T-helper 1 cell treated with Interleukin-12 subunit alpha and Interleukin-12 subunit beta and Interleukin-4 antibody, amounts not matched to agents 30 μg/mL and 1 μg/mL, for 36 hours (primary cell): Measurements from ENCODE around the gene CRYGC.

Experiments
- H3K27ac Mint-ChIP-seq: one replicate; pipeline ENCODE4 v1.8.0; 2021; ENCODE audit warnings: mild to moderate bottlenecking, mixed read lengths
- H3K27me3 Mint-ChIP-seq: one replicate; pipeline ENCODE4 v1.8.0; 2021; ENCODE audit warnings: low read depth, mixed read lengths
- H3K36me3 Mint-ChIP-seq: one replicate; pipeline ENCODE4 v1.8.0; 2021; ENCODE audit warnings: low read depth, mixed read lengths
- H3K4me1 Mint-ChIP-seq: one replicate; pipeline ENCODE4 v1.8.0; 2021; ENCODE audit warnings: low read depth, mixed read lengths
- H3K4me3 Mint-ChIP-seq: one replicate; pipeline ENCODE4 v1.8.0; 2021; ENCODE audit warnings: mild to moderate bottlenecking, moderate library complexity, mixed read lengths
- H3K9me3 Mint-ChIP-seq: one replicate; pipeline ENCODE4 v1.8.0; 2021; ENCODE audit warnings: mixed read lengths

CRYGC gene, protein sequence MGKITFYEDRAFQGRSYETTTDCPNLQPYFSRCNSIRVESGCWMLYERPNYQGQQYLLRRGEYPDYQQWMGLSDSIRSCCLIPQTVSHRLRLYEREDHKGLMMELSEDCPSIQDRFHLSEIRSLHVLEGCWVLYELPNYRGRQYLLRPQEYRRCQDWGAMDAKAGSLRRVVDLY

DNA sequence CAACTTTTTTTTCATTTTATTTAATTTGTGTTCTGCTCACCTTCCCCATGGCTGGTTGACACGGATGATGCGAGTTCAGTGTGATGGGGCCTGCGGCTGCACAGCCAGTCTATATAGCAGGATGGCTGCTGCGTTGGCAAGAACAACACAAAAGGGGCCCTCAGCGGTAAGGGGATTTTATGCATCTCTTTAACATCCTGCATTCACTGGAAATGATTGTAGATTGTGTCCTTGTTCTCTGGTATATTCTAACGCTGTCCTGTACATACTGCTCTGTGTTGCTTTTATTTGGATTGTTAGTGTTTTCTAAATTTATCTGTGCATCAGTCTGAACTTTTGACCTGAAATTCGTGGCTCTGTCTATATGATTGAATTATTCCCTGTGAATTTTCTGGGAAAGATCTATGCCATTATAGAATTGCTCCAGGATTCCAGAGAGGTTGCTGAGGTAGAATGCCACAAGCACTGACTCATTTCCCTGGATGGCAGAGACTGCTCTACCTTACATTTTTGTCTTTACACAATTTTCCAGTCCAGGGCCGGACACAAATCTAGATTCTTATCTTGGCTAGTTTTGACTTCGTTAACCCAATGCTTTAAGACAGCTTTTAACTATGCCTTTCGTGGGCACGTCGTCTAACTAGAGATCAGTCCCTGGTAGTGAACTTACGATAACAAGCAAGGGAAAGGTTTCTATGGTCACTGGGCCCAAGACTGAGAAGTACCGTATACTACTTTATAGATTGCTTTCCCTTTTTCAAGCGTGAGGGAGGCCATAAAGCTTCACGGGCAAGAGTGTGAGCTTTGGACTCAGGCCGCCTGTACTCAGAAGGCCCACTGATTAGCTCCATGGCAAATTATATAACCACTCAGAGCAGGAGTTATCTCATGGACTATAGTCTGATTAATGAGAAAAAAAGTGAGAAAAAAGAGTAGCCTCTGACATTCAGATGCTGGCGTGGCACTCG, at the start of gene CRYGC:
Gene CRYGC, minus strand, starts transcription at position 85 of the 968 bp plus-strand sequence. Its CDS starts 36 bp downstream, at position 49.
- Mint-ChIP-seq H3K36me3 (no peaks in the 10 kb centered on the region), H3K4me1 (peaks cover 3% of the 10 kb centered on the region), H3K9me3 (no peaks in the 10 kb centered on the region), H3K27me3 (peaks cover 21% of the 10 kb centered on the region), H3K4me3 (no peak within 1 kb of the TSS), H3K27ac (no peak within 1 kb of the TSS)

DNA sequence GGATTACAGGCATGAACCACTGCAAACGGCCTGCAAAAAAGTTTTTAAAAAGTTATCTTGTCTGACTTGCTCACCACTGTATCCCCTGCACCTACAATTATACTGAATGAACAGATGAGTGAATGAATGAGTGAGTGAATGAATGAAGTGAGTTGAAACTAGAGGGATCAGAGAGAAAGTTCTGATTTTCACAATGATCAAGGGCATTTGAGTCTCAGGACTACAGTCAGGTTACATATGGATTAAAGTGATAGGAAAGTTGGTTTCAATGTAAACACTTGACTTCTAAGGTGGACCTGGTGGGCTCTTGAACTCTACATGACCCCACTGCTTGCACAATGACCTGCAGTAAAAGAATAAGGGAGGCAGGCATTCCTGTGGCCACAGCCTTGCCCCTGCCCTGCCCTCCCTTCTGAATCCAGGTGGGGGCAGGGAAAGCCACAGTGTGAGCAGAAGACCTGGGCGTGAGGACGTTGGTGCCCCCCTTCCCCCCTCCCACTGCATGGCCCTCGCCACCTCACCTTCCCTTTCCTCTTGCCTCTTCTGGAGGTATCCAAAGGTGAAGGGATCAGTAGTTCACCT, 49.5 kb upstream of the CRYGC start:
- Mint-ChIP-seq H3K36me3 (no peaks in the 10 kb centered on the region), H3K9me3 (no peaks in the 10 kb centered on the region), H3K27ac (no peak overlapping the region), H3K4me3 (no peak overlapping the region), H3K4me1 (no peaks in the 10 kb centered on the region), H3K27me3 (peaks cover 23% of the 10 kb centered on the region)

DNA sequence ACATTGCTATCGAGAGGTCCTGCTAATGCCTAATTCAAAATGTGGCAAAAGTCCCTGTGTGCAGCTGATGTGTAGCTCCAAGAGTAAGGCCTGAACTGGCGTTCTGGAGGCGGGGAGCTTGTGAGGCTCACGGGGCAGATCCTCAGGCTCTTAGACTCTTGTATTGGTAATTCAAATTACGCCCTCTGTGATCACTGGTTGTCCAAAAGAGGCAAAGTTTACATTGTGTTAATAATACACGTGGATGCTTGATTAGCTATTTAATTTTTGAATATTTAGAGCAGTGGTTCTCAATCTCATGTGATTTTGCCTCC, 46.2 kb upstream of the CRYGC start:
- Mint-ChIP-seq H3K4me1 (no peaks in the 10 kb centered on the region), H3K27me3 (no peaks in the 10 kb centered on the region), H3K9me3 (no peaks in the 10 kb centered on the region), H3K27ac (no peak overlapping the region), H3K4me3 (no peak overlapping the region), H3K36me3 (no peaks in the 10 kb centered on the region)

DNA sequence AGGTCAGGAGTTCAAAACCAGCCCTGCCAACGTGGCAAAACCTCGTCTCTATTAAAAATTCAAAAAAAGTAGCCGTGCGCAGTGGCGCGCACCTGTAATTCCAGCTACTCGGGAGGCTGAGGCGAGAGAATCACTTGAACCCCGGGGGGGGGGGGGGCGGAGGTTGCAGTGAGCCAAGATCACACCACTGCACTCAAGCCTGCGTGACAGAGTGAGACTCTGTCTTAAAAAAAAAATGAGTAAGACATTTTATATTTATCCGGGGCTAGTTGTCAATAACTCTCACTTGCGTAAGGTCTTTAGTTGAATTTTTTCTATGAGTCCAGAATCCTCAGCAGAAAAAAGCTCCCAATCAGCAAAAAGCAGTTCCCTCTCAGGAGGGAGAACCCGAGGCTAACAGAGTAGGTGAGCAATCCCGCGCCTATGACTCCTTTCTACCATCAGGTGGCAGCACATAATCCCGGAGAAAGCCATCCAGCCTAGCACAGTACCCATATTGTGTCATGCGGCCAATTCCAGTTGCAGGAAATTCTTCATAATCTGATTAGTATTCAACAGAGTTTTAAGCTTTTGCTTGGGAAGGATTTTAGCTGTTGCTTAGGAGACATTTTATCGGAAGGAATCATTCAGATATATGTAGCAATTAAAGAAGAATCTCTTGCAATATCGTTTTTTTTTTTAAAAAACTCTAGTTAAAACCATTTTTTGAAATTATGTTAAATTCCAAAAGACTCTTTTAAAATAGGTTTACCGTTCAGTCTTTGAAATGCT, 45.6 kb upstream of the CRYGC start:
- H3K27me3 Mint-ChIP-seq, result no peaks in the 10 kb centered on the region
- H3K4me1 Mint-ChIP-seq, result no peaks in the 10 kb centered on the region
- no peaks in the 10 kb centered on the region for H3K9me3 Mint-ChIP-seq
- H3K4me3 Mint-ChIP-seq, result no peak overlapping the region
- no peaks in the 10 kb centered on the region for H3K36me3 Mint-ChIP-seq
- no peak overlapping the region for H3K27ac Mint-ChIP-seq

DNA sequence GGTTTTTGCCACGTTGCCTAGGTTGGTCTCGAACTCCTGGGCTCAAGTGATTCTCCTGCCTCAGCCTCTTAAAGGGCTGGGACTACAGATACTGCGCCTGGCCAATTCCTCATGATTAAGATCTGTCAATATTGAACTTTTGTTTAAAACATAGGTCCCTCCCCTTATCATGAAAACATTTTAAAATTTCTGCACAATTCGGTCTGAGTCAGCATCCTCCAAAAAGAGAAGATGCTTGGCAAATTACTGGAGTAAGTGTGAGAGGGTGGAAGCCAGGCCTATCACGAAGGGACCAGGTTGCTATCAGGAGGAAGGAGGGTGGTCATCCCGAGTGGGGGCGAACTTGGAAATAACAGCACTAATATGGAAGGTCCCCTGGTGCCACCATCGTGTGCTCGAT, 44.5 kb upstream of the CRYGC start:
- Mint-ChIP-seq H3K27me3 (no peaks in the 10 kb centered on the region), H3K4me1 (no peaks in the 10 kb centered on the region), H3K27ac (no peak overlapping the region), H3K4me3 (no peak overlapping the region), H3K36me3 (no peaks in the 10 kb centered on the region), H3K9me3 (no peaks in the 10 kb centered on the region)

DNA sequence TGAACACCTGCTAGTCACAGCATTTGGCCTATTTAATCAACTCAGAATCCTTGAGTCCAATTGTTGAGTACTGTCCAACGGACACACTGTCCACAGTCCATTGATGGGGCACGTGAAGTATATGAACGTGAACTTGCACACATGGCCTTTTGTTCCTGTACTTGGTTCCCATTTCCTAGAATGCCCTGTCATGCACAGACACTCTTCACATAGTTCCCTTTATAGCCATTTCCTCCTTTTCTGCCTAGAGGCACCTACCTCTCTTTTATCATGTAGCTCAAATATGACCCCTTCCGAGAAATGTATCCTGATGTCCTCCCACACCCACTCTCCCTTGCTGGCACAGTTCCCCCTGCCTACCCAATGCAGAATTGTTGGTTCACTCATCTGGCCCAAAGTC, 42.5 kb upstream of the CRYGC start:
- Mint-ChIP-seq H3K27me3 (no peaks in the 10 kb centered on the region), H3K9me3 (no peaks in the 10 kb centered on the region), H3K4me3 (no peak overlapping the region), H3K4me1 (no peaks in the 10 kb centered on the region), H3K36me3 (no peaks in the 10 kb centered on the region), H3K27ac (no peak overlapping the region)

DNA sequence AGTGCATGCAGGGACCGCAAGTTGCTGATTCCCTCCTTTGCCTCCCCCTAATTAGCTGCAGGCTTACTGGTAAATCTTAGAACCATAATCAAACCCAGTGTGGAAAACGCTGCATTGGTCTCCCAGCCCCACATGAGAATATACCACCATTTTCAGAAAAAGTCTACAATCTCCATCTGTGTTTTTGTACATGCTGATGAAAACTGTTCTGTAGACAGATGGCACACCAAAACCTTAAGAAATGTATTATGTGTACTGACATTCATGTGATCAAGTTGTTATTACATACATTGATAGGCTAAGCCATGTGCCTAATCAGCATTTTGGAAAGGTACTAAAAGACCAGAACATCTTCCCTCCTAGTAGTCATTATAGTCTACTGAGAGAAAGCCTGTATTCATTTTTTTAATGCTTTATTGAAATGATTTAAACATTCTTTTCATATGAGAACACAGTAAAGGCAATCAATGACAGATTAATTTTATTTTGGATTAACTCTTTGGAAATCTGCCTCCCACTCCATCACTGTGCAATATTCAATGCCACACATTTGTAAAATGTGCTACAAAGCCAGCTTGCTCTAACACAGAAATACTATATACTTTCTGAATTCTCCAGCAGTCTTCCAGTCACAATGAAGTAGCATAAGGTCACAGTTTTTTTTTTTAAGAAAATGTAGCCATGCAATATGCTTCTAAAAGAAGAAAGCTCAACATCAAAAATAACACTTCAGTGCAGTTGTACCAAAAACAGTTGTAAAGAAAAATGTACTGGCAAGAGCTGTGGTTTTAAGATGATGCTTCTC, 35.5 kb upstream of the CRYGC start:
- H3K4me1 Mint-ChIP-seq, result no peaks in the 10 kb centered on the region
- no peaks in the 10 kb centered on the region for H3K27me3 Mint-ChIP-seq
- H3K9me3 Mint-ChIP-seq, result no peaks in the 10 kb centered on the region
- no peak overlapping the region for H3K4me3 Mint-ChIP-seq
- H3K27ac Mint-ChIP-seq, result no peak overlapping the region
- H3K36me3 Mint-ChIP-seq, result no peaks in the 10 kb centered on the region

DNA sequence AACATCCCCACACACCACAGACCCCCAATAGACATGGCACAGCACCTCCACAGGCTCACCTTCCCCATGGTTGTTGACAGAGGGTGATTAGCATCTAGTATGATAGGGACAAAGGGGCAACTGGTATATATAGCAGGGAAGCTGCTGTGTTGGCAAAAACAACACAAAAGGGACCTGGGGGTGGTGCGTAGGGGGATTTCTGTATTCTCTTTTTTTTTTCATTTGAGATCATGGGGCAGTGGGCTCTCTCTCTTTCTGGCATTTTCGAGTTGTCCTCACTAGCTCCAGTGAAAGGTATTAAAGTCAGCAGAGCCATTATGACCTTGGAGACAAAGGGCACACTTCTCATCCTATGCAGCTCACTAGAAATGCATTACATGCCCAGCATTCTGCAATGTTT, 33.9 kb upstream of the CRYGC start, which contains the start of gene CRYGA:
Gene CRYGA, minus strand, starts transcription at position 101 of the 400 bp plus-strand sequence. Its CDS starts 33 bp downstream, at position 68.
- no peaks in the 10 kb centered on the region for H3K36me3 Mint-ChIP-seq
- no peak within 1 kb of the TSS for H3K27ac Mint-ChIP-seq
- H3K9me3 Mint-ChIP-seq, result no peaks in the 10 kb centered on the region
- H3K4me1 Mint-ChIP-seq, result no peaks in the 10 kb centered on the region
- no peaks in the 10 kb centered on the region for H3K27me3 Mint-ChIP-seq
- no peak within 1 kb of the TSS for H3K4me3 Mint-ChIP-seq

DNA sequence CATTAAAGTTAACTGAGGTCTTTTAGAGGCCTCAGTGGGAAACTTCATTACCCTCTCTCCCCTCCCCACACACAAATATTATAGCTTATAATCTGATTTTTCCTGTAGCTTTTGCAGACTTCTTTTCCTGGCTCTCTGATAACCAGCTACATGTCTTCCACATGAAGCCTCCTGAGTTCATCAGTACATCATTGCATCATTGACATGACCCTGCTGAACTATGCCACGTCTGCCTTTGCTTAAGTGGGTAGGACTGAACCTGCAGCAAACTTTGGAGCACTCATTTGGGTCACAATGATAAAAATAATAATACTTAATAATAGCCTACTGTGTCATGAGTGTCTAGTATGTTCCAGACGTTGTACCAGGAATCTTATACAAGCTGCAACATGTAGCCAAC, 26.8 kb upstream of the CRYGC start:
- Mint-ChIP-seq H3K27me3 (no peaks in the 10 kb centered on the region), H3K9me3 (no peaks in the 10 kb centered on the region), H3K4me1 (no peaks in the 10 kb centered on the region), H3K36me3 (no peaks in the 10 kb centered on the region), H3K27ac (no peak overlapping the region), H3K4me3 (no peak overlapping the region)

DNA sequence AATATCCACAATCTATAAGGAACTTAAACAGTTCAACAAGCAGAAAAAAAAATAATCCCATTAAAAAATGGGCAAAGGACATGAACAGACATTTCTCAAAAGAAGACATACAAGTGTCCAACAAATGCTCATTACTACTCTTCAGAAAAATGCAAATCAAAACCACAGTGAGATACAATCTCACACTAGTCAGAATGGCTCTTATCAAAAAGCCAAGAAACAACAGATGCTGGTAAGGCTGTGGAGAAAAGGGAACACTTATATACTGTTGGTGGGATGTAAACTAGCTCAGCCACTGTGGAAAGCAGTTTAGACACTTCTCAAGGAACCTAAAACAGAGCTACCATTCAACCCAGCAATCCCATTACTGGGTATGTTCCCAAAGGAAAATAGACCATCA, 23.5 kb upstream of the CRYGC start:
- Mint-ChIP-seq H3K36me3 (no peaks in the 10 kb centered on the region), H3K27me3 (no peaks in the 10 kb centered on the region), H3K27ac (no peak overlapping the region), H3K9me3 (no peaks in the 10 kb centered on the region), H3K4me1 (no peaks in the 10 kb centered on the region), H3K4me3 (no peak overlapping the region)

DNA sequence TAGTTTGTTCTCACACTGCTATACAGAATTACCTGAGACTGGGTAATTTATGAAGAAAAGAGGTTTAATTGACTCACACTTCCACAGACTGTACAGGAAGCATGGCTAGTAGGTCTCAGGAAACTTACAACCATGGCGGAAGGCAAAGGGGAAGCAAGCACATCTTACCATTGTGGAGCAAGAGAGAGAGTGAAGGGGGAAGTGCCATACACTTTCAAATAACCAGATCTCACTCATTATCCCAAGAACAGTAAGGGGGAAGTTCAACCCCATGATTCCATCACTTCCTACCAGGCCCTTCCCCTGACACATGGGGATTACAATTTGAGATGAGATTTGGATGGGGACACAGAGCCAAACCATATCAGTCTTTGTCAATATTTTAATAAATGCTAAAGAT, 21.3 kb upstream of the CRYGC start:
- Mint-ChIP-seq H3K36me3 (no peaks in the 10 kb centered on the region), H3K4me3 (no peak overlapping the region), H3K9me3 (no peaks in the 10 kb centered on the region), H3K27me3 (no peaks in the 10 kb centered on the region), H3K4me1 (no peaks in the 10 kb centered on the region), H3K27ac (no peak overlapping the region)

DNA sequence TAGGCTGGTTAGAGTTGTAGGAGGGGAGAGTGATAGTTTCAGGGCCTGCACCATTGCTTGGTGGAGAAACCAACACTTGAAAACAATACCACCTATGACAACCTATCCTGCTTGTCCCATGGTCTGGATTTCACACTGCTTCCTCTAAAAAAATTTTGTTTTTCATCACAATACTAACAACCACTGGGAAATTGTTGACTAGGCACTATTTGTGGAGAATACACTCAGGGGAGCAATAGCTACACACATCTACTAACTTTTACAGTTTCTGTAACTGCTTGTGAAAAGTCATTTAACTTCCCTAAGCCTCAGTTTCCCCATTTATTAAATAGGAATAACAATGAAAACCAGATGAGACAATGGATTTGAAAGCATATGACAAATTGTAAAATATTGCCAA, 20.5 kb upstream of the CRYGC start:
- Mint-ChIP-seq H3K9me3 (no peaks in the 10 kb centered on the region), H3K27me3 (no peaks in the 10 kb centered on the region), H3K4me1 (no peaks in the 10 kb centered on the region), H3K36me3 (no peaks in the 10 kb centered on the region), H3K4me3 (no peak overlapping the region), H3K27ac (no peak overlapping the region)

DNA sequence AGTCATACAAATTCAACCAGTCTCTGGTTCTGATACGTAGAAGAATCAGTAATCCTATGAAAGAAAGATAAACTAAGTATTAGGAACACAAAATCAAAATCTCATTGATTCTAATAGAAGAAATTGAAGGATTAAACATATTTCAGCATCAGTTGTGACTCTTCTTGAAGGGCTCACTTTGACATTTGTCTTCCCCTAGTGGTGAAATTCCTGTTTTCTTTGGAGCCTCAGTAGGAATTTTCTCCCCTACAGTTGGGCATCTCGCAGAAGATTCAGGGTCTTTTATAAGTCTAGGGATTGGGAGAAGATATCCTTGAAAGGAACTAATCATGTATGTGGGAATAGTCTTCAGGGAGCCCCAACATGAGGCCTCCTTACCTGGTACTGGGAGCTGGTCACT, 19.2 kb upstream of the CRYGC start:
- Mint-ChIP-seq H3K4me1 (no peaks in the 10 kb centered on the region), H3K36me3 (no peaks in the 10 kb centered on the region), H3K9me3 (no peaks in the 10 kb centered on the region), H3K4me3 (no peak overlapping the region), H3K27ac (no peak overlapping the region), H3K27me3 (no peaks in the 10 kb centered on the region)

DNA sequence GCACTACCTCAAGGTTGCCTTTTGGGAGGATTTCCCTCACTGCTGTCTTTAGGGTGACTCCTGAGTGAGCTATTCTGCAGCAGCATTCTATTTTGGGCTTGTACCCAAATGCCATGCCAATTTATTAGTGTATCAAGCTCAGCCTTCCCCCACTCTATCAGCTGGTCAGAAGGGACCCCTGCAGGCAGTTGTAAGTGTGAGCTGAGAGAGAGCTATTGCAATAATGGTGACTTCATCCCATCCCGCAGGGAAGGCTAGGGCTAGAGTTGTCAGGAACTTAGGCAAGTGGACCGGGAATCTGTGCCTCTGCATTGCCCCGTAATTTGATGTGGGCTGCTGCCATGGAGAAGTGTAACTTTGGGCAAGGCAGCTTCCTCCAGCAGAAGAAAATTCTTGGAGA, 18.1 kb upstream of the CRYGC start:
- no peaks in the 10 kb centered on the region for H3K4me1 Mint-ChIP-seq
- H3K36me3 Mint-ChIP-seq, result no peaks in the 10 kb centered on the region
- no peak overlapping the region for H3K4me3 Mint-ChIP-seq
- no peak overlapping the region for H3K27ac Mint-ChIP-seq
- H3K27me3 Mint-ChIP-seq, result no peaks in the 10 kb centered on the region
- H3K9me3 Mint-ChIP-seq, result no peaks in the 10 kb centered on the region
